Fibroblast of gingiva (primary cell): ENCODE data around the gene GPR22.

ENCODE experiments used
- DNase-seq: peaks from one replicate; pipeline ENCODE4 v3.0.0-alpha.2; 2011; ENCODE audit warnings: low read depth

GPR22 gene

GRCh38 chr7:107479303-107479702 is 9.4 kb downstream of the GPR22 start:
- no peak for DNase-seq

- no peak for DNase-seq
Observed at GRCh38 chr7:107480932-107481331, 11.1 kb downstream of the GPR22 start.

- DNase-seq, result no peak
Observed at GRCh38 chr7:107482571-107482970, 12.7 kb downstream of the GPR22 start.

GRCh38 chr7:107486041-107486440 is 16.2 kb downstream of the GPR22 start:
- DNase-seq, result no peak

GRCh38 chr7:107492875-107493274 is 23.0 kb downstream of the GPR22 start:
- no peak for DNase-seq

GRCh38 chr7:107494315-107494751 is 24.5 kb downstream of the GPR22 start:
- DNase-seq, result no peak

GRCh38 chr7:107494884-107495283 is 25.0 kb downstream of the GPR22 start:
- no peak for DNase-seq

- DNase-seq, result no peak
Observed at GRCh38 chr7:107495516-107495915, 25.7 kb downstream of the GPR22 start.

GRCh38 chr7:107499731-107500130 is 29.9 kb downstream of the GPR22 start:
- no peak for DNase-seq

GRCh38 chr7:107501593-107501992 is 31.7 kb downstream of the GPR22 start:
- peak; percentile 47 for DNase-seq

GRCh38 chr7:107502154-107502553 is 32.3 kb downstream of the GPR22 start:
- DNase-seq, result no peak

- DNase-seq, result no peak
Observed at GRCh38 chr7:107502797-107503196, 32.9 kb downstream of the GPR22 start.

GRCh38 chr7:107503687-107504086 is 33.8 kb downstream of the GPR22 start:
- no peak for DNase-seq

- DNase-seq, result no peak
Observed at GRCh38 chr7:107505362-107505761, 35.5 kb downstream of the GPR22 start.

- no peak for DNase-seq
Observed at GRCh38 chr7:107505997-107506673, 36.3 kb downstream of the GPR22 start.

- DNase-seq, result no peak
Observed at GRCh38 chr7:107506674-107507339, 37.0 kb downstream of the GPR22 start.
